ENCODE measurements around the gene CHRD.

Gene CHRD

DNA sequence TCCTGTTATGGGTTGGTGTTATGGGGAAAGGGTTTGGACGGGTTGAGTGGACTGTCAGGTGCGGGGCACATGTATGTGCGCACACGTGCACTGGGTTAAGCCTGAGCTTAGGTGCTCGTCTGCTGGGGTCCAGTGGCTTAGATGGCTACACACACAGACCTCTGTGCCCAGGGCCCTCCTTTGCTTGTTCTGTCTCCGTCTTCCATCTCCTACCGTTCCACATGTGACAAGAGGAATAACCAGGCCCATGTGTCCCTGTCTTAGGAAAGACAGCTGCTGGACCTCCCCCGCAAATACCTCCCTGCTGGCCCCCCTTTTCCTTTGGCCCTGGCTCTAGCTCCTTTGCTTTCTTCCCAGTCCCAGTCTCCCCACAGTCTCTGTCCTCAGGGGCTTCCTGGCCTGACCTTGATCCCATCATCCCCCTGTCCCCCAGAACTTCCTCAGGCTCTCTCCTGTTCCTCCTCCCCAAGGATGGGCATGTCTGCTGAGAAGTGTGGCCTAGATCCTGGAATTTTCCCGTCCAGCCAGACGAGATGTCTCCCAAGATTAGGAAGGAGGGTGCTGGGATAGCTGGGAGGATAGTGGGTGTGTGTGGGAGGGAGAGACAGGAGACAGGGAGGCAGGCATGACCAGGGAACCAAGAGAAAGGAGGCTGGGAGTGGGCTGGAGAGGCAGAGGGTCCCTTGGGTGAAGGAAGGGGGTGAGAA lies 1.1 kb upstream of the CHRD start:
- Histone ChIP-seq H3K27me3 (ENCODE audit: low read depth, low read length) (peaks cover 17% of the 10 kb centered on the region), H3K27ac (ENCODE audit: low read length) (peak overlapping the region; percentile 61), H3K36me3 (ENCODE audit: control insufficient read depth in 1 of 2, insufficient read depth in 2 of 2, low read length in 2 of 2) (no peaks in the 10 kb centered on the region), H3K4me3 (ENCODE audit: low read depth in 1 of 2, low read length in 2 of 2) (peak overlapping the region in 1 of 2 donors; percentile 24), H3K9me3 (ENCODE audit: control insufficient read depth in 1 of 2, low read length in 2 of 2) (no peaks in the 10 kb centered on the region), H3K4me1 (ENCODE audit: control insufficient read depth in 1 of 2, insufficient read depth in 2 of 2, low read length in 2 of 2) (peaks cover 0 to 13% of the 10 kb centered on the region in 2 donors)

DNA sequence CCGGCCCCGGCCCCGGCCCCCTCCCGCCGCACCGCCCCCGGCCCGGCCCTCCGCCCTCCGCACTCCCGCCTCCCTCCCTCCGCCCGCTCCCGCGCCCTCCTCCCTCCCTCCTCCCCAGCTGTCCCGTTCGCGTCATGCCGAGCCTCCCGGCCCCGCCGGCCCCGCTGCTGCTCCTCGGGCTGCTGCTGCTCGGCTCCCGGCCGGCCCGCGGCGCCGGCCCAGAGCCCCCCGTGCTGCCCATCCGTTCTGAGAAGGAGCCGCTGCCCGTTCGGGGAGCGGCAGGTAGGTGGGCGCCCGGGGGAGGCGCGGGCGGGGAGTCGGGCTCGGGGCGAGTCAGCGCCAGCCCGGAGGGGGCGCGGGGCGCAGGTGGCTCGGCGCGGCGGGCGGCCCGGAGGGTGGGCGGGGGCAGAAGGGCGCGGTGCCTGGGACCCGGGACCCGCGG lies 352 bp downstream of the CHRD start:
- Histone ChIP-seq H3K36me3 (ENCODE audit: control insufficient read depth in 1 of 2, insufficient read depth in 2 of 2, low read length in 2 of 2) (no peaks in the 10 kb centered on the region), H3K4me3 (ENCODE audit: low read depth in 1 of 2, low read length in 2 of 2) (peak overlapping the region in 1 of 2 donors; percentile 63), H3K9me3 (ENCODE audit: control insufficient read depth in 1 of 2, low read length in 2 of 2) (no peaks in the 10 kb centered on the region), H3K27me3 (ENCODE audit: low read depth, low read length) (peaks cover 17% of the 10 kb centered on the region), H3K27ac (ENCODE audit: low read length) (no peak overlapping the region), H3K4me1 (ENCODE audit: control insufficient read depth in 1 of 2, insufficient read depth in 2 of 2, low read length in 2 of 2) (peaks cover 0 to 13% of the 10 kb centered on the region in 2 donors)

DNA sequence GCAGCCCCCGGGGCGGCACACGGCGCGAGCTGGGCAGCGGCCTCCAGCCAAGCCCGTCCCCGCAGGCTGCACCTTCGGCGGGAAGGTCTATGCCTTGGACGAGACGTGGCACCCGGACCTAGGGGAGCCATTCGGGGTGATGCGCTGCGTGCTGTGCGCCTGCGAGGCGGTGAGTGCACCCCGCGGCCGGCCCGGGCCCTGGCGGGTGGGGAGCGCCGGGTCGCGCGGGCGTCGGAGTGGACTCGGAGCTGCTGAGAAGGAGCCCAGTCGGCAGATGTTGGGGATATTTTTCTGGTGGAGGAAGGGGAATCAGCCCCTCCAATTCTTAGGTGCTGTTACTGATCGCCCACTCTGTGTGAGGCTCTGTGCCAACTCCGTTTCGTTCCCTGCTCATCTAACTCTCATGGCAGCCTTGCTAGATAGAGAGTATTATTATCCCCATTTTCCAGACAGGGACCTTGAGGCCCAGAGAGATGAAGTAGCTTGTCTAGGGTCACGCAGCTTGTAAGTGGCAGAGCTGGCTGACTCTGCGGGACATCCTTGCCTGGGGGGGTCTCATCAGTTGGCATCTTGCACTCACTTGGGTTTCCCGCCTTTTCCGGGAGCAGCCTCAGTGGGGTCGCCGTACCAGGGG lies 890 bp downstream of the CHRD start:
- Histone ChIP-seq H3K4me3 (ENCODE audit: low read depth in 1 of 2, low read length in 2 of 2) (peak overlapping the region; percentile 48 to 63), H3K4me1 (ENCODE audit: control insufficient read depth in 1 of 2, insufficient read depth in 2 of 2, low read length in 2 of 2) (peaks cover 0 to 13% of the 10 kb centered on the region in 2 donors), H3K27me3 (ENCODE audit: low read depth, low read length) (peaks cover 17% of the 10 kb centered on the region), H3K27ac (ENCODE audit: low read length) (no peak overlapping the region), H3K36me3 (ENCODE audit: control insufficient read depth in 1 of 2, insufficient read depth in 2 of 2, low read length in 2 of 2) (no peaks in the 10 kb centered on the region), H3K9me3 (ENCODE audit: control insufficient read depth in 1 of 2, low read length in 2 of 2) (no peaks in the 10 kb centered on the region)

DNA sequence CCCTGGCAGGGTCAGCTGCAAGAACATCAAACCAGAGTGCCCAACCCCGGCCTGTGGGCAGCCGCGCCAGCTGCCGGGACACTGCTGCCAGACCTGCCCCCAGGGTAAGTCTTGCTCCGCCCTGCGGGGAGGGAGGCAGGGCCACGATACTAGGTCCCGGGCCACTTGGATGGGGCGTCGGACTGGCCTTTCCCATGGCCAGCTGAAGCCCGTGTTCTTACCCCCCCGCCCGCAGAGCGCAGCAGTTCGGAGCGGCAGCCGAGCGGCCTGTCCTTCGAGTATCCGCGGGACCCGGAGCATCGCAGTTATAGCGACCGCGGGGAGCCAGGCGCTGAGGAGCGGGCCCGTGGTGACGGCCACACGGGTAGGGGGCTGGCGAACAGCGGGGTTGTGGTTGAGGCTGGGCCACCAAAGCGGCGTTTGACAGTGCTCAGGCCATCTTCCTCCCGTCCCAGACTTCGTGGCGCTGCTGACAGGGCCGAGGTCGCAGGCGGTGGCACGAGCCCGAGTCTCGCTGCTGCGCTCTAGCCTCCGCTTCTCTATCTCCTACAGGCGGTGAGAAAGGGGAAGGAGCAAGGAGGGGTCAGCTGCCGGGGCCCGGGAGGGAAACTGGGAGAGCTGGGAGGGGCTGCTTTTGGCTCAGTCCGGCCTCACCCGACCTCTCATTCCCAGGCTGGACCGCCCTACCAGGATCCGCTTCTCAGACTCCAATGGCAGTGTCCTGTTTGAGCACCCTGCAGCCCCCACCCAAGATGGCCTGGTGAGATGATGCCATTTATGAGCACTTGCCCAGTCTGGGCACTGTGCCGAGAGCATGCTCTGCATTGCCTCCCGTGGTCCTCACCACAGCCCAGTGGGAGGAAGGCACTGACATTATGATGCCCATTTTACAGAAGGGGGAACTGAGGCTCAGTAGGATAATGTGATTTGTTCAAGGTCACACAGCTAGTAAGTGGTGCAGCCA lies 1.7 kb downstream of the CHRD start:
- H3K9me3 ChIP-seq (ENCODE audit: control insufficient read depth in 1 of 2, low read length in 2 of 2), result no peaks in the 10 kb centered on the region
- peak overlapping the region; percentile 48 to 63 for H3K4me3 ChIP-seq (ENCODE audit: low read depth in 1 of 2, low read length in 2 of 2)
- H3K36me3 ChIP-seq (ENCODE audit: control insufficient read depth in 1 of 2, insufficient read depth in 2 of 2, low read length in 2 of 2), result peaks cover 0 to 6% of the 10 kb centered on the region in 2 donors
- peaks cover 0 to 13% of the 10 kb centered on the region in 2 donors for H3K4me1 ChIP-seq (ENCODE audit: control insufficient read depth in 1 of 2, insufficient read depth in 2 of 2, low read length in 2 of 2)
- H3K27ac ChIP-seq (ENCODE audit: low read length), result no peak overlapping the region
- peaks cover 17% of the 10 kb centered on the region for H3K27me3 ChIP-seq (ENCODE audit: low read depth, low read length)

DNA sequence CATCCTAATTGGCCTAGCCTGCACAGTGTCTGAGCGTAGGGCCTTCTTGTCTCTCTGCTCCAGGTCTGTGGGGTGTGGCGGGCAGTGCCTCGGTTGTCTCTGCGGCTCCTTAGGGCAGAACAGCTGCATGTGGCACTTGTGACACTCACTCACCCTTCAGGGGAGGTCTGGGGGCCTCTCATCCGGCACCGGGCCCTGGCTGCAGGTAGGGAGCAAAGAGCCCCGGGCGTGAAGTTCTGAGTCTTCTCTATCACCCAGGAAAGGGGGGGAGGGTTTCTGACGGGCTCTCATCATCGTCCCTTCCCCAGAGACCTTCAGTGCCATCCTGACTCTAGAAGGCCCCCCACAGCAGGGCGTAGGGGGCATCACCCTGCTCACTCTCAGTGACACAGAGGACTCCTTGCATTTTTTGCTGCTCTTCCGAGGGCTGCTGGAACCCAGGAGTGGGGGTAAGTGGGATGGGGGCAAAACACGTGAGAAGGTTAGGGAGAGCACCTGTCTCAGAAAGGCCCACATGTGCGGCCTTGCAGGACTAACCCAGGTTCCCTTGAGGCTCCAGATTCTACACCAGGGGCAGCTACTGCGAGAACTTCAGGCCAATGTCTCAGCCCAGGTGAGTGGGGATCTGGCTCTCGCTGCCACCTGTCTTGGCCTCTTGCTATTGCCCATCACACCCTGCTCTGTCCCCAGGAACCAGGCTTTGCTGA lies 2.6 kb downstream of the CHRD start:
- H3K27ac ChIP-seq (ENCODE audit: low read length), result no peak overlapping the region
- H3K27me3 ChIP-seq (ENCODE audit: low read depth, low read length), result peaks cover 14% of the 10 kb centered on the region

DNA sequence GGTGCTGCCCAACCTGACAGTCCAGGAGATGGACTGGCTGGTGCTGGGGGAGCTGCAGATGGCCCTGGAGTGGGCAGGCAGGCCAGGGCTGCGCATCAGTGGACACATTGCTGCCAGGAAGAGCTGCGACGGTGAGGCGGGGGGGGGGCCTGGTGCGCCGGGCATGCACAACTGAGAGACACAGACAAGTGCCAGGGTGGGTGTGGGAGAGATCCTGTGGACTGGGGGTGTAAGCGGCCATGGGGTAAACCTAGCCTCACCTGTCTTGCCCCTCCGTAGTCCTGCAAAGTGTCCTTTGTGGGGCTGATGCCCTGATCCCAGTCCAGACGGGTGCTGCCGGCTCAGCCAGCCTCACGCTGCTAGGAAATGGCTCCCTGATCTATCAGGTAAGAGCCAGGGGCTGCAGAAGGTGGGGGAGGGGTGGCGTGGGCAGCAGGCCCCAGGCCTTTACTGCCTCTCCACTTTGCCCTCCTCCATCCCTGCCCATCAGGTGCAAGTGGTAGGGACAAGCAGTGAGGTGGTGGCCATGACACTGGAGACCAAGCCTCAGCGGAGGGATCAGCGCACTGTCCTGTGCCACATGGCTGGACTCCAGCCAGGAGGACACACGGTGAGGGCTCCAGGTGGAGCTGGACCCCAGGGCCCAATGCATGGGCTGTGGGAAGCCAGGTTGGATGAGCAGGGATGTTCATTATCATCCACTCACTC lies 3.3 kb downstream of the CHRD start:
- Histone ChIP-seq H3K36me3 (ENCODE audit: control insufficient read depth in 1 of 2, insufficient read depth in 2 of 2, low read length in 2 of 2) (peaks cover 0 to 6% of the 10 kb centered on the region in 2 donors), H3K9me3 (ENCODE audit: control insufficient read depth in 1 of 2, low read length in 2 of 2) (no peaks in the 10 kb centered on the region), H3K4me3 (ENCODE audit: low read depth in 1 of 2, low read length in 2 of 2) (no peak overlapping the region), H3K27ac (ENCODE audit: low read length) (no peak overlapping the region), H3K27me3 (ENCODE audit: low read depth, low read length) (peaks cover 8% of the 10 kb centered on the region), H3K4me1 (ENCODE audit: control insufficient read depth in 1 of 2, insufficient read depth in 2 of 2, low read length in 2 of 2) (peaks cover 0 to 13% of the 10 kb centered on the region in 2 donors)

More for the DNA sequence above, 2.6 kb downstream of the CHRD start:
- H3K36me3 ChIP-seq (ENCODE audit: control insufficient read depth in 1 of 2, insufficient read depth in 2 of 2, low read length in 2 of 2), result peaks cover 0 to 6% of the 10 kb centered on the region in 2 donors
- peaks cover 0 to 13% of the 10 kb centered on the region in 2 donors for H3K4me1 ChIP-seq (ENCODE audit: control insufficient read depth in 1 of 2, insufficient read depth in 2 of 2, low read length in 2 of 2)
- no peaks in the 10 kb centered on the region for H3K9me3 ChIP-seq (ENCODE audit: control insufficient read depth in 1 of 2, low read length in 2 of 2)
- no peak overlapping the region for H3K4me3 ChIP-seq (ENCODE audit: low read depth in 1 of 2, low read length in 2 of 2)

DNA sequence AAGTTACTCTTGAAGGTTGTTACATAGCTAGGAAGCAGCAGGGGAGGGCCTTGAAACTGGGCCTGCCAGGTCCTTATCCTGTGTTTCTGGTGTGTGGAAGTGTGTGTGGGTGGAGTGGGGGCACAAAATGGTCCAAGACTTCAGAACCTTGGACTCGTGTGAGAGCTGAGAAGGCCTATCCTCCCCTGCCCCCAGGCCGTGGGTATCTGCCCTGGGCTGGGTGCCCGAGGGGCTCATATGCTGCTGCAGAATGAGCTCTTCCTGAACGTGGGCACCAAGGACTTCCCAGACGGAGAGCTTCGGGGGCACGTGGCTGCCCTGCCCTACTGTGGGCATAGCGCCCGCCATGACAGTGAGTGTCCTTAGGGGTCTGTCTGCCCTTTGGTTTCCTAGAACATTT lies 4.5 kb downstream of the CHRD start:
- Histone ChIP-seq H3K4me3 (ENCODE audit: low read depth in 1 of 2, low read length in 2 of 2) (no peak overlapping the region), H3K27me3 (ENCODE audit: low read depth, low read length) (peaks cover 8% of the 10 kb centered on the region), H3K27ac (ENCODE audit: low read length) (no peak overlapping the region), H3K9me3 (ENCODE audit: control insufficient read depth in 1 of 2, low read length in 2 of 2) (no peaks in the 10 kb centered on the region), H3K4me1 (ENCODE audit: control insufficient read depth in 1 of 2, insufficient read depth in 2 of 2, low read length in 2 of 2) (peaks cover 0 to 13% of the 10 kb centered on the region in 2 donors), H3K36me3 (ENCODE audit: control insufficient read depth in 1 of 2, insufficient read depth in 2 of 2, low read length in 2 of 2) (peaks cover 0 to 6% of the 10 kb centered on the region in 2 donors)

DNA sequence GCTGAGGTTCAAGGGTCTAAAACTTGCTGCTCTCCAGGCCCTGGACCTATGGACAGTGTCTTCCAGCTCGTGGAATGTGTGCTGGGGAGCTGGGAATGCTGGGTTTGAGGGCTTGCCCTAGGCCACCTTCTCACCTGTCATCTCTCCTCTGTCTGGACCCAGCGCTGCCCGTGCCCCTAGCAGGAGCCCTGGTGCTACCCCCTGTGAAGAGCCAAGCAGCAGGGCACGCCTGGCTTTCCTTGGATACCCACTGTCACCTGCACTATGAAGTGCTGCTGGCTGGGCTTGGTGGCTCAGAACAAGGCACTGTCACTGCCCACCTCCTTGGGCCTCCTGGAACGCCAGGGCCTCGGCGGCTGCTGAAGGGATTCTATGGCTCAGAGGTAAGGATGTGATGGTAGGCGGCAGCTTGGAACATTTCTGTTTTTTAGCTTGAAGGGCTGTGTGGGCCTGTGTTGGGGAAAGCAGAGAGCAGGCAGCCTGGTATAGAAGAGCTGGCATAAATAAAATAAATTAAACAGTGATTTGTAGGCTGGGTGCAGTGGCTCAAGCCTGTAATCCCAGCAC lies 5.1 kb downstream of the CHRD start:
- H3K4me3 ChIP-seq (ENCODE audit: low read depth in 1 of 2, low read length in 2 of 2), result no peak overlapping the region
- peaks cover 8% of the 10 kb centered on the region for H3K27me3 ChIP-seq (ENCODE audit: low read depth, low read length)
- peaks cover 0 to 6% of the 10 kb centered on the region in 2 donors for H3K36me3 ChIP-seq (ENCODE audit: control insufficient read depth in 1 of 2, insufficient read depth in 2 of 2, low read length in 2 of 2)
- no peaks in the 10 kb centered on the region for H3K9me3 ChIP-seq (ENCODE audit: control insufficient read depth in 1 of 2, low read length in 2 of 2)
- peaks cover 0 to 13% of the 10 kb centered on the region in 2 donors for H3K4me1 ChIP-seq (ENCODE audit: control insufficient read depth in 1 of 2, insufficient read depth in 2 of 2, low read length in 2 of 2)
- no peak overlapping the region for H3K27ac ChIP-seq (ENCODE audit: low read length)

DNA sequence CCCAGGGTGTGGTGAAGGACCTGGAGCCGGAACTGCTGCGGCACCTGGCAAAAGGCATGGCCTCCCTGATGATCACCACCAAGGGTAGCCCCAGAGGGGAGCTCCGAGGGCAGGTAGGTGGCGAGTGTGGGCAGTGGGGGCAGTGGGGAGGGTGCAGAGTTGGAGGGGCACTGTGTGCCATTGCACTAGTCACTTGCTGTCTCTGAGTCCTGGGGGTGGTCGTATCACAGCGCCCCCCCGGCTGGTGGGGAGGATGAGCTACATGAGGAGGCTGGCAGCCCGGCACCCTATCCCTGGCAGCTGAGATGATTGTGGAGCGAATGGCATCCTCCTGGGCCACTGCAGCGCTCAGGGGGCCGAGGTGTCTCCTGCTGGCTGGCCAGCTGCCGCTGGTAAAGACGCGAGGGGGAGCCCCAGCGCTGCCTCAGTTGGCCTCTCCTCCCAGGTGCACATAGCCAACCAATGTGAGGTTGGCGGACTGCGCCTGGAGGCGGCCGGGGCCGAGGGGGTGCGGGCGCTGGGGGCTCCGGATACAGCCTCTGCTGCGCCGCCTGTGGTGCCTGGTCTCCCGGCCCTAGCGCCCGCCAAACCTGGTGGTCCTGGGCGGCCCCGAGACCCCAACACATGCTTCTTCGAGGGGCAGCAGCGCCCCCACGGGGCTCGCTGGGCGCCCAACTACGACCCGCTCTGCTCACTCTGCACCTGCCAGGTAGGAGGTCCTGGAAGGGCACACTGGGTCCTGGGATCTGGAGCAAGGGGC lies 6.4 kb downstream of the CHRD start:
- H3K27me3 ChIP-seq (ENCODE audit: low read depth, low read length), result peaks cover under 1% of the 10 kb centered on the region
- no peaks in the 10 kb centered on the region for H3K9me3 ChIP-seq (ENCODE audit: control insufficient read depth in 1 of 2, low read length in 2 of 2)
- peaks cover 0 to 5% of the 10 kb centered on the region in 2 donors for H3K4me1 ChIP-seq (ENCODE audit: control insufficient read depth in 1 of 2, insufficient read depth in 2 of 2, low read length in 2 of 2)
- no peak overlapping the region for H3K4me3 ChIP-seq (ENCODE audit: low read depth in 1 of 2, low read length in 2 of 2)
- no peak overlapping the region for H3K27ac ChIP-seq (ENCODE audit: low read length)
- peaks cover 0 to 6% of the 10 kb centered on the region in 2 donors for H3K36me3 ChIP-seq (ENCODE audit: control insufficient read depth in 1 of 2, insufficient read depth in 2 of 2, low read length in 2 of 2)

Measured in muscle layer of duodenum (tissue), 2 donors.